Left kidney (tissue), 8 donors: ENCODE results near the gene HS2ST1. TPM values are rescaled to one million over a fixed set of nuclear protein-coding genes. Genes with fewer than 3 reads are reported as not detected.
"Not testable (repeated sequence)": the region's sequence is repeated elsewhere in the genome, so short reads cannot be mapped to it uniquely, and the experiment has no call there.

Source experiments
- DNase-seq: peaks from one replicate; pipeline ENCODE4 v3.0.0-alpha.2; 2013
- long read RNA-seq, 8 donors: transcript quantifications; one replicate each; lab custom pipeline, GENCODE V29; 2026
- polyA plus RNA-seq: library from polyadenylated mRNA; unstranded; fragments of 120-200 nt; gene quantifications from one replicate; pipeline ENCODE4 v1.2.1, GENCODE V29; 2013; ENCODE audit not compliant: insufficient read length

The HS2ST1 gene
- 54.4 TPM for polyA plus RNA-seq
- long read RNA-seq, donor 1, full-length matches to known transcripts = 11 of 16 reads
- long read RNA-seq, donor 1, partial matches to known transcripts = 5 of 16 reads
- long read RNA-seq, donor 1, other reads (novel, unspliced or antisense) = 0 of 16 reads
- long read RNA-seq, donor 2, full-length matches to known transcripts = 9 of 14 reads
- long read RNA-seq, donor 2, partial matches to known transcripts = 5 of 14 reads
- long read RNA-seq, donor 2, other reads (novel, unspliced or antisense) = 0 of 14 reads
- long read RNA-seq, donor 3, full-length matches to known transcripts = 12 of 19 reads
- long read RNA-seq, donor 3, partial matches to known transcripts = 7 of 19 reads
- long read RNA-seq, donor 3, other reads (novel, unspliced or antisense) = 0 of 19 reads
- long read RNA-seq, donor 4 = 0 reads
- long read RNA-seq, donor 5, full-length matches to known transcripts = 15 of 26 reads
- long read RNA-seq, donor 5, partial matches to known transcripts = 11 of 26 reads
- long read RNA-seq, donor 5, other reads (novel, unspliced or antisense) = 0 of 26 reads
- long read RNA-seq, donor 6, full-length matches to known transcripts = 13 of 20 reads
- long read RNA-seq, donor 6, partial matches to known transcripts = 7 of 20 reads
- long read RNA-seq, donor 6, other reads (novel, unspliced or antisense) = 0 of 20 reads
- long read RNA-seq, donor 7, full-length matches to known transcripts = 11 of 11 reads
- long read RNA-seq, donor 7, partial matches to known transcripts = 0 of 11 reads
- long read RNA-seq, donor 7, other reads (novel, unspliced or antisense) = 0 of 11 reads
- long read RNA-seq, donor 8, full-length matches to known transcripts = 3 of 3 reads
- long read RNA-seq, donor 8, partial matches to known transcripts = 0 of 3 reads
- long read RNA-seq, donor 8, other reads (novel, unspliced or antisense) = 0 of 3 reads

GRCh38 chr1:86914601-86914997 is at the start of gene HS2ST1:
Gene HS2ST1, plus strand, starts transcription at chr1:86914635.
- DNase-seq = no peak

GRCh38 chr1:86865973-86866637 is 48.3 kb upstream of the HS2ST1 start:
- DNase-seq = no peak

- DNase-seq = no peak
Measured at GRCh38 chr1:86866665-86867064, 47.8 kb upstream of the HS2ST1 start.

- DNase-seq = not testable (repeated sequence)
Measured at GRCh38 chr1:86867278-86867677, 47.2 kb upstream of the HS2ST1 start.

- DNase-seq = no peak
Measured at GRCh38 chr1:86868477-86868876, 46.0 kb upstream of the HS2ST1 start.

GRCh38 chr1:86871001-86871400 is 43.4 kb upstream of the HS2ST1 start:
- no peak for DNase-seq

GRCh38 chr1:86872086-86872485 is 42.3 kb upstream of the HS2ST1 start:
- no peak for DNase-seq

- DNase-seq = no peak
Measured at GRCh38 chr1:86875722-86876121, 38.7 kb upstream of the HS2ST1 start.

- no peak for DNase-seq
Measured at GRCh38 chr1:86887479-86888162, 26.8 kb upstream of the HS2ST1 start.

- no peak for DNase-seq
Measured at GRCh38 chr1:86888327-86888726, 26.1 kb upstream of the HS2ST1 start.

GRCh38 chr1:86899401-86899800 is 15.0 kb upstream of the HS2ST1 start:
- not testable (repeated sequence) for DNase-seq

GRCh38 chr1:86905875-86906274 is 8.6 kb upstream of the HS2ST1 start:
- no peak for DNase-seq

GRCh38 chr1:86906419-86906818 is 8.0 kb upstream of the HS2ST1 start:
- no peak for DNase-seq

GRCh38 chr1:86912281-86912900 is 2.0 kb upstream of the HS2ST1 start:
- DNase-seq = no peak

- DNase-seq = no peak
Measured at GRCh38 chr1:86913399-86913895, 988 bp upstream of the HS2ST1 start.

- DNase-seq = peak; percentile 100
Measured at GRCh38 chr1:86913896-86914600, 387 bp upstream of the HS2ST1 start, which contains the start of gene SELENOF. Gene SELENOF, minus strand, starts transcription at chr1:86914126. Its CDS starts 15 bp downstream, at chr1:86914111.

GRCh38 chr1:86914998-86915736 is 732 bp downstream of the HS2ST1 start:
- DNase-seq = peak; percentile 46

- no peak for DNase-seq
Measured at GRCh38 chr1:86915737-86916235, 1.4 kb downstream of the HS2ST1 start.

- no peak for DNase-seq
Measured at GRCh38 chr1:86916752-86917151, 2.3 kb downstream of the HS2ST1 start.
